ENCODE measurements around the gene ZBTB18.

DNA sequence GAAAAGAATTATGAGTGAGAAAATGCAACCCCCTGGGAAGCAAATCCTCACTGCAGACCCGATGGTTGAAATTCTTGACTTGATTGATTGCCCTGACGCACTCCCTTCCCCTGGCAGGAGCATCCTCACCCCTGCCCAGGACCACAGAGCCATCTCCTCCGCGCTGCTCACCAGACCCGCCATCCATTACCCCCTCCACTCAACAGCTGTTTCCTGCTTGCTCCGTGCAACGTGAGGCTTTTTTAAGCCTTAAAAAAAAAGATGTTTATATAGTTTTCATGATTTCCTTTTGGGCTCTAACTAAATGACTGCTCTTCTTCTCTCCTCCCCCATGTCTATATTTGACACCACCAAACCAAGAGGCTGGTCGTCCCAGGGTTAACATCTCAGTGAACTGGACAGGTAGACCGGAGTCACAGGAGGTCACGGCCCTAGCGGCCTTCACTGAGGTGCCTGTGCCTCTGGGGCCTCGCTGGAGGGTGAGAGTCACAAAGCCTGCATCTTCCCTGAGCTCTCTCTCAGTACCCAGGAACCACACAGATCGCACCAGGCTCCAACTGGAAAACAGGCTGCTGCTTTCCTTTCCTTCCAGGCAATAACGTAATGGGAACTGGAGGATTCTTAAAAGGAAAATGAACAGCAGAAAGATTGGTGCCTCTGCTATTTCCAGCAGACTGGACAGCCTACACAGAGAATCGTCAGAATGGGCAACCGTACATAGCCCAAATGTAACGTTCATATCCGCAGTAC is 49.8 kb downstream of the ZBTB18 start:
- TF ChIP-seq POLR2AphosphoS5 (IDR thresholded peaks at IDR 0.05; ENCODE audit: low read depth, low read length) (no peak), POLR2A (IDR thresholded peaks at IDR 0.05; ENCODE audit: low read depth, low read length) (no peak), TAF1 (IDR thresholded peaks at IDR 0.05; ENCODE audit: low read depth, low read length) (no peak), SPI1 (IDR thresholded peaks at IDR 0.05; ENCODE audit: low read depth, low read length) (no peak), PAX5 (IDR thresholded peaks at IDR 0.05; ENCODE audit: insufficient read depth, low read length, severe bottlenecking) (no peak), POU2F2 (IDR thresholded peaks at IDR 0.05; ENCODE audit: low read depth, low read length) (no peak)

All from GM12891 (cell line).